Measurements from ENCODE around the gene KCTD14. TPM values are rescaled to one million over a fixed set of nuclear protein-coding genes. Genes with fewer than 3 reads are reported as not detected.

KCTD14 gene
- total RNA-seq, 1 experiment from 2014 or later = 12.5 TPM

- Histone ChIP-seq H3T11ph (ENCODE audit: low read length) (no peak overlapping the region), H3K79me1 (ENCODE audit: insufficient read depth, low read depth, low read length, poor library complexity, severe bottlenecking) (no peaks in the 10 kb centered on the region), H2BK15ac (ENCODE audit: low read depth, low read length) (no peak overlapping the region), H3K9me3 (ENCODE audit: control insufficient read depth, low read depth, low read length) (no peaks in the 10 kb centered on the region), H2AFZ (ENCODE audit: low read length) (no peak overlapping the region), H3K4me2 (ENCODE audit: insufficient read depth, insufficient read length, low read length) (no peak overlapping the region), H4K20me1 (ENCODE audit: control insufficient read depth, insufficient read depth, insufficient read length) (no peaks in the 10 kb centered on the region), H3K27ac (ENCODE audit: insufficient read length, low read depth, low read length) (no peak overlapping the region), H3K4ac (ENCODE audit: low read depth, low read length) (no peak overlapping the region), H3K79me2 (ENCODE audit: insufficient read depth, low read length) (no peaks in the 10 kb centered on the region), H2BK20ac (ENCODE audit: low read depth, low read length, poor library complexity, severe bottlenecking) (no peak overlapping the region), H3K23ac (ENCODE audit: insufficient read length, low read depth, low read length) (no peak overlapping the region), H2BK5ac (ENCODE audit: insufficient read length, low read length) (no peak overlapping the region), H4K5ac (ENCODE audit: insufficient read length, low read depth, low read length) (no peak overlapping the region), H3K27me3 (ENCODE audit: insufficient read depth, low read length) (no peaks in the 10 kb centered on the region), H3K4me1 (ENCODE audit: insufficient read depth, low read length) (no peaks in the 10 kb centered on the region), H4K91ac (ENCODE audit: insufficient read length, low read depth, low read length) (no peak overlapping the region), H3K18ac (ENCODE audit: insufficient read length, low read depth, low read length) (no peak overlapping the region), H3K56ac (ENCODE audit: insufficient read length, low read depth, low read length) (no peak overlapping the region), H3K14ac (ENCODE audit: insufficient read depth, low read length) (no peak overlapping the region), H2AK5ac (ENCODE audit: insufficient read length, low read length) (no peak overlapping the region), H3K23me2 (ENCODE audit: insufficient read length, low read depth, low read length, poor library complexity, severe bottlenecking) (no peaks in the 10 kb centered on the region), H2BK12ac (ENCODE audit: insufficient read length, low read depth, low read length) (no peak overlapping the region), H4K8ac (replicated peaks; ENCODE audit: insufficient read length, low read depth, low read length) (no peak overlapping the region), H2BK120ac (ENCODE audit: low read depth, low read length, poor library complexity, severe bottlenecking) (no peak overlapping the region), H3K9ac (ENCODE audit: extremely low read depth, insufficient read length, low read length) (no peak overlapping the region)
- Mint-ChIP-seq H3K9me3 (no peaks in the 10 kb centered on the region), H3K36me3 (ENCODE audit: insufficient read depth in 1 of 3, low read depth in 3 of 3) (peaks cover 4 to 10% (median 8%) of the 10 kb centered on the region in 3 experiments; a peak in 6 of 7 replicates), H3K27me3 (ENCODE audit: low read depth) (no peaks in the 10 kb centered on the region; the same call in 1 of the 2 replicates), H3K4me3 (no peak overlapping the region), H3K4me1 (no peaks in the 10 kb centered on the region), H3K27ac (no peak overlapping the region)
- WGBS (ENCODE audit: extremely low coverage, insufficient read length, low lambda C conversion rate) = no CpG with 5 or more reads among the region's 2 CpGs
- TF ChIP-seq, protein P1, sequence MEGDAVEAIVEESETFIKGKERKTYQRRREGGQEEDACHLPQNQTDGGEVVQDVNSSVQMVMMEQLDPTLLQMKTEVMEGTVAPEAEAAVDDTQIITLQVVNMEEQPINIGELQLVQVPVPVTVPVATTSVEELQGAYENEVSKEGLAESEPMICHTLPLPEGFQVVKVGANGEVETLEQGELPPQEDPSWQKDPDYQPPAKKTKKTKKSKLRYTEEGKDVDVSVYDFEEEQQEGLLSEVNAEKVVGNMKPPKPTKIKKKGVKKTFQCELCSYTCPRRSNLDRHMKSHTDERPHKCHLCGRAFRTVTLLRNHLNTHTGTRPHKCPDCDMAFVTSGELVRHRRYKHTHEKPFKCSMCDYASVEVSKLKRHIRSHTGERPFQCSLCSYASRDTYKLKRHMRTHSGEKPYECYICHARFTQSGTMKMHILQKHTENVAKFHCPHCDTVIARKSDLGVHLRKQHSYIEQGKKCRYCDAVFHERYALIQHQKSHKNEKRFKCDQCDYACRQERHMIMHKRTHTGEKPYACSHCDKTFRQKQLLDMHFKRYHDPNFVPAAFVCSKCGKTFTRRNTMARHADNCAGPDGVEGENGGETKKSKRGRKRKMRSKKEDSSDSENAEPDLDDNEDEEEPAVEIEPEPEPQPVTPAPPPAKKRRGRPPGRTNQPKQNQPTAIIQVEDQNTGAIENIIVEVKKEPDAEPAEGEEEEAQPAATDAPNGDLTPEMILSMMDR (conservative IDR thresholded peaks at IDR 0.05) = no peak
- no peak for DNase-seq
These were observed 11.8 kb downstream of the KCTD14 start for GRCh38 chr11:78011301-78011700.
